ENCODE data around the gene CAMK1D. TPM values are rescaled to one million over a fixed set of nuclear protein-coding genes. Genes with fewer than 3 reads are reported as not detected.

The CAMK1D gene
- total RNA-seq, 1 experiment from 2014 or later, result 6.3 TPM

DNA sequence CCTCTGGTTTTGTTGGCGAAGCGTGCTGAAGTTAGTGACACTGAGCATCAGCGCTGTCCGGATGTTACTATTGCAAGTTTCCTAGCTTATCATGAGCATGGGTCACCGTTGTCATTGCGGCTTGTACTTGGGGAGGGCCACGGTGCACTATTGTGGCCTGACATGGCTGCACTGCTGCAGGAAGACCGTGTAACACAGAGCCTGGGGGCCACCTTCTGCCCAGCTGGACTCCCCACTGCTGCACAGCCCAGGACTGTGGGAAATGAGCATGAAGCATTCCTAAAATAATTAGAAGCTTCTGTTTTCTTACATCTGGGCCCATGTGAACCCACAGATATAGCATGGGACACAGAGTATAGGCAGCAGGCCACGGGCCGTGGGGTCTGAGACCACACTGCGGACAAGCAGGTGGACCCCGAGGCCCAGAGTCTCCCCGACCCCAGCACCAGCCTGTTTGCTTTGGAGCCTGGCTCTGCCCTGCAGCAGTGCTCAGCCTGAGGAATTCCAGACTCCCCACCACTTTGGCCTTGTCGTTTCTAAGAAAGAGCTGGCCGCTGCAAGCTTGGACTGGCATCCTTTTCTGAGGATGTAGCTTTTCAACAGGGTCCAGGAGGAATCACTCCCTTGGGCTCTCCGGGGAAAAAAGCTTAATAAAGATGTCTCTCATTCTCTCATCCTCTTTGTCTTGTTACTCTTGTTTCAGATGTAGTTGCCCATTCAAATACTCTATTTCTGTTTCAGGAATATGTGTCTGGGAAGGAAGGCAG, 473.0 kb downstream of the CAMK1D start:
- no peak for DNase-seq
- Histone ChIP-seq H3K27me3 (ENCODE audit: insufficient read depth, low read length) (no peaks in the 10 kb centered on the region), H2BK15ac (ENCODE audit: low read depth, low read length) (no peak overlapping the region), H2BK20ac (ENCODE audit: low read depth, low read length, poor library complexity, severe bottlenecking) (no peak overlapping the region), H2BK12ac (ENCODE audit: insufficient read length, low read depth, low read length) (no peak overlapping the region), H3K56ac (ENCODE audit: insufficient read length, low read depth, low read length) (no peak overlapping the region), H3K4me2 (ENCODE audit: insufficient read depth, insufficient read length, low read length) (no peak overlapping the region), H3K27ac (ENCODE audit: insufficient read length, low read depth, low read length) (no peak overlapping the region), H2AK5ac (ENCODE audit: insufficient read length, low read length) (no peak overlapping the region), H4K91ac (ENCODE audit: insufficient read length, low read depth, low read length) (no peak overlapping the region), H3K23ac (ENCODE audit: insufficient read length, low read depth, low read length) (no peak overlapping the region), H2AFZ (ENCODE audit: low read length) (no peak overlapping the region), H3K23me2 (ENCODE audit: insufficient read length, low read depth, low read length, poor library complexity, severe bottlenecking) (no peaks in the 10 kb centered on the region), H3K4ac (ENCODE audit: low read depth, low read length) (no peak overlapping the region), H3K4me1 (ENCODE audit: insufficient read depth, low read length) (peaks cover 3% of the 10 kb centered on the region; the same call in 1 of the 2 replicates), H4K5ac (ENCODE audit: insufficient read length, low read depth, low read length) (no peak overlapping the region), H2BK5ac (ENCODE audit: insufficient read length, low read length) (no peak overlapping the region), H4K8ac (replicated peaks; ENCODE audit: insufficient read length, low read depth, low read length) (no peak overlapping the region), H3K79me2 (ENCODE audit: insufficient read depth, low read length) (no peaks in the 10 kb centered on the region), H3K14ac (ENCODE audit: insufficient read depth, low read length) (no peak overlapping the region), H3K9me3 (ENCODE audit: control insufficient read depth, low read depth, low read length) (no peaks in the 10 kb centered on the region), H3K9ac (ENCODE audit: extremely low read depth, insufficient read length, low read length) (no peak overlapping the region), H3T11ph (ENCODE audit: low read length) (no peak overlapping the region), H2BK120ac (ENCODE audit: low read depth, low read length, poor library complexity, severe bottlenecking) (no peak overlapping the region), H3K79me1 (ENCODE audit: insufficient read depth, low read depth, low read length, poor library complexity, severe bottlenecking) (no peaks in the 10 kb centered on the region), H4K20me1 (ENCODE audit: control insufficient read depth, insufficient read depth, insufficient read length) (no peaks in the 10 kb centered on the region), H3K18ac (ENCODE audit: insufficient read length, low read depth, low read length) (no peak overlapping the region)
- Mint-ChIP-seq H3K27me3 (ENCODE audit: low read depth) (no peaks in the 10 kb centered on the region; the same call in 1 of the 2 replicates), H3K9me3 (no peaks in the 10 kb centered on the region), H3K27ac (peak overlapping the region in 1 of 3 experiments; percentile 20; a peak in 2 of 7 replicates), H3K4me1 (peaks cover 14 to 29% of the 10 kb centered on the region in 2 experiments), H3K36me3 (ENCODE audit: insufficient read depth in 1 of 3, low read depth in 3 of 3) (peaks cover 0 to 5% (median 0%) of the 10 kb centered on the region in 3 experiments; a peak in 1 of 7 replicates), H3K4me3 (no peak overlapping the region)
- no CpG with 5 or more reads among the region's 16 CpGs for WGBS (ENCODE audit: extremely low coverage, insufficient read length, low lambda C conversion rate)
- TF ChIP-seq, protein P1, sequence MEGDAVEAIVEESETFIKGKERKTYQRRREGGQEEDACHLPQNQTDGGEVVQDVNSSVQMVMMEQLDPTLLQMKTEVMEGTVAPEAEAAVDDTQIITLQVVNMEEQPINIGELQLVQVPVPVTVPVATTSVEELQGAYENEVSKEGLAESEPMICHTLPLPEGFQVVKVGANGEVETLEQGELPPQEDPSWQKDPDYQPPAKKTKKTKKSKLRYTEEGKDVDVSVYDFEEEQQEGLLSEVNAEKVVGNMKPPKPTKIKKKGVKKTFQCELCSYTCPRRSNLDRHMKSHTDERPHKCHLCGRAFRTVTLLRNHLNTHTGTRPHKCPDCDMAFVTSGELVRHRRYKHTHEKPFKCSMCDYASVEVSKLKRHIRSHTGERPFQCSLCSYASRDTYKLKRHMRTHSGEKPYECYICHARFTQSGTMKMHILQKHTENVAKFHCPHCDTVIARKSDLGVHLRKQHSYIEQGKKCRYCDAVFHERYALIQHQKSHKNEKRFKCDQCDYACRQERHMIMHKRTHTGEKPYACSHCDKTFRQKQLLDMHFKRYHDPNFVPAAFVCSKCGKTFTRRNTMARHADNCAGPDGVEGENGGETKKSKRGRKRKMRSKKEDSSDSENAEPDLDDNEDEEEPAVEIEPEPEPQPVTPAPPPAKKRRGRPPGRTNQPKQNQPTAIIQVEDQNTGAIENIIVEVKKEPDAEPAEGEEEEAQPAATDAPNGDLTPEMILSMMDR (conservative IDR thresholded peaks at IDR 0.05), result no peak

Measured in H9 (cell line).